DMS53 treated with DMSO at 0.1 percent for 48 hours (cell line): ENCODE measurements around the gene EID3.
"Not testable (repeated sequence)": the region's sequence is repeated elsewhere in the genome, so short reads cannot be mapped to it uniquely, and the experiment has no call there.

Experiments used
- DNase-seq: peaks from one replicate; lab custom pipeline; 2025; ENCODE audit not compliant: unreplicated experiment; lab: John Stamatoyannopoulos, UW

The EID3 gene

GRCh38 chr12:104288635-104289274 is 14.8 kb upstream of the EID3 start:
- DNase-seq = peak; percentile 93

GRCh38 chr12:104290320-104290719 is 13.2 kb upstream of the EID3 start:
- DNase-seq = no peak

- DNase-seq = no peak
Measured at GRCh38 chr12:104290855-104291254, 12.7 kb upstream of the EID3 start.

- DNase-seq = no peak
Measured at GRCh38 chr12:104291867-104292524, 11.5 kb upstream of the EID3 start.

- no peak for DNase-seq
Measured at GRCh38 chr12:104292872-104293794, 10.4 kb upstream of the EID3 start.

GRCh38 chr12:104294158-104294859 is 9.2 kb upstream of the EID3 start:
- DNase-seq = not testable (repeated sequence)

- DNase-seq = no peak
Measured at GRCh38 chr12:104294927-104295668, 8.4 kb upstream of the EID3 start.

GRCh38 chr12:104295954-104296353 is 7.6 kb upstream of the EID3 start:
- DNase-seq = no peak

GRCh38 chr12:104296718-104297117 is 6.8 kb upstream of the EID3 start:
- DNase-seq = no peak

- DNase-seq = no peak
Measured at GRCh38 chr12:104297477-104298113, 5.9 kb upstream of the EID3 start.

- no peak for DNase-seq
Measured at GRCh38 chr12:104299842-104300481, 3.6 kb upstream of the EID3 start.

GRCh38 chr12:104304261-104305009 is 896 bp downstream of the EID3 start:
- DNase-seq = no peak

- no peak for DNase-seq
Measured at GRCh38 chr12:104305349-104305748, 1.8 kb downstream of the EID3 start.

- DNase-seq = no peak
Measured at GRCh38 chr12:104306376-104306775, 2.8 kb downstream of the EID3 start.

- DNase-seq = no peak
Measured at GRCh38 chr12:104306943-104307654, 3.6 kb downstream of the EID3 start.

GRCh38 chr12:104307655-104308000 is 4.1 kb downstream of the EID3 start:
- DNase-seq = no peak

GRCh38 chr12:104309446-104309993 is 6.0 kb downstream of the EID3 start:
- no peak for DNase-seq
